Loucy (cell line): ENCODE measurements around the gene KAT2B.

ENCODE experiments used
- EZH2phosphoT487 ChIP-seq: fragments of 200-600 bp; IDR thresholded peaks from 2 replicates; pipeline ENCODE4 v1.6.1; 2018; ENCODE audit warnings: antibody characterized with exemption, mild to moderate bottlenecking, moderate library complexity, borderline replicate concordance
- TF ChIP-seq, protein P1 (sequence below): fragments of 200-600 bp; sonication (generic); conservative IDR thresholded peaks from 2 replicates; pipeline ENCODE4 v1.5.1; 2014; ENCODE audit warnings: mild to moderate bottlenecking, antibody characterized with exemption, low read length

DNA sequence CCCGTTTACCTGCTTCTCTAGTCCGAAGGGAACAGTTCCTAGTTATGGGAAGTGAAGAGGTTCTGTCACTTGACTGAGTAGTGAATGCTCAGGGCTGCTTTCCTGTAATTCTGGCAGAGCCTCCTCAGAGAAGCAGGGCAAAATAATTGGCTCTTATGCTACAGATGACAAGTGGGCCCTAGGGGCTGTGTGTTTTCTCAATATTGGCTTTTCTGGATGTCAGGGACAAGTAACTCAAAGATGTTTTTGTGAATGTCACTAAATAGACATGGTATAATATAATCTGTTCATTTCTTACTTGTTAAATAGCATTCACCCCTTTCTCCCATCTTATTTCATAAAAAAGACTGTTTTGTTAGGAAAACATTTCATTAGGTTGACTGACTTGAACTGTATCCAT lies 105.6 kb downstream of the KAT2B start:
- TF ChIP-seq, protein P1, sequence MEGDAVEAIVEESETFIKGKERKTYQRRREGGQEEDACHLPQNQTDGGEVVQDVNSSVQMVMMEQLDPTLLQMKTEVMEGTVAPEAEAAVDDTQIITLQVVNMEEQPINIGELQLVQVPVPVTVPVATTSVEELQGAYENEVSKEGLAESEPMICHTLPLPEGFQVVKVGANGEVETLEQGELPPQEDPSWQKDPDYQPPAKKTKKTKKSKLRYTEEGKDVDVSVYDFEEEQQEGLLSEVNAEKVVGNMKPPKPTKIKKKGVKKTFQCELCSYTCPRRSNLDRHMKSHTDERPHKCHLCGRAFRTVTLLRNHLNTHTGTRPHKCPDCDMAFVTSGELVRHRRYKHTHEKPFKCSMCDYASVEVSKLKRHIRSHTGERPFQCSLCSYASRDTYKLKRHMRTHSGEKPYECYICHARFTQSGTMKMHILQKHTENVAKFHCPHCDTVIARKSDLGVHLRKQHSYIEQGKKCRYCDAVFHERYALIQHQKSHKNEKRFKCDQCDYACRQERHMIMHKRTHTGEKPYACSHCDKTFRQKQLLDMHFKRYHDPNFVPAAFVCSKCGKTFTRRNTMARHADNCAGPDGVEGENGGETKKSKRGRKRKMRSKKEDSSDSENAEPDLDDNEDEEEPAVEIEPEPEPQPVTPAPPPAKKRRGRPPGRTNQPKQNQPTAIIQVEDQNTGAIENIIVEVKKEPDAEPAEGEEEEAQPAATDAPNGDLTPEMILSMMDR = no peak
- no peak for TF ChIP-seq EZH2phosphoT487
